GM23248 (cell line): ENCODE data around the gene HEMGN. TPM values are rescaled to one million over a fixed set of nuclear protein-coding genes. Genes with fewer than 3 reads are reported as not detected.

Source experiments
- DNase-seq: peaks from one replicate; pipeline ENCODE4 v3.0.0-alpha.2; 2015
- H2AFZ ChIP-seq: fragments of 200-600 bp; sonication (generic); 2 replicates; pipeline ENCODE4 v1.6.1; 2016; ENCODE audit warnings: antibody characterized with exemption
- H3F3A ChIP-seq: fragments of 200-600 bp; sonication (generic); 2 replicates; pipeline ENCODE4 v1.6.1; 2016; ENCODE audit warnings: mild to moderate bottlenecking, antibody characterized with exemption, mixed run types; ENCODE audit not compliant: insufficient read depth
- H3K27ac ChIP-seq: fragments of 200-600 bp; sonication (generic); 2 replicates; pipeline ENCODE4 v1.5.1; 2016; ENCODE audit warnings: mild to moderate bottlenecking
- H3K27me3 ChIP-seq: fragments of 200-600 bp; sonication (generic); replicated peaks from 2 replicates; pipeline ENCODE4 v1.6.1; 2016; ENCODE audit warnings: mild to moderate bottlenecking; ENCODE audit not compliant: insufficient read depth
- H3K36me3 ChIP-seq: fragments of 200-600 bp; sonication (generic); 2 replicates; pipeline ENCODE4 v1.6.1; 2016; ENCODE audit warnings: low read depth, mild to moderate bottlenecking
- H3K4me1 ChIP-seq: fragments of 200-600 bp; sonication (generic); 2 replicates; pipeline ENCODE4 v1.6.1; 2016; ENCODE audit warnings: mild to moderate bottlenecking; ENCODE audit not compliant: insufficient read depth
- H3K4me2 ChIP-seq: fragments of 200-600 bp; sonication (generic); one replicate; pipeline ENCODE4 v1.6.1; 2016; ENCODE audit warnings: mild to moderate bottlenecking; ENCODE audit not compliant: unreplicated experiment
- H3K4me3 ChIP-seq: fragments of 200-600 bp; sonication (generic); 2 replicates; pipeline ENCODE4 v1.5.1; 2016; ENCODE audit warnings: mild to moderate bottlenecking
- H3K79me2 ChIP-seq: fragments of 200-600 bp; sonication (generic); 2 replicates; pipeline ENCODE4 v1.6.1; 2016; ENCODE audit warnings: mild to moderate bottlenecking; ENCODE audit not compliant: insufficient read depth
- H3K9ac ChIP-seq: fragments of 200-600 bp; sonication (generic); 2 replicates; pipeline ENCODE4 v1.6.1; 2016; ENCODE audit warnings: mild to moderate bottlenecking
- H3K9me2 ChIP-seq: fragments of 200-600 bp; sonication (generic); 2 replicates; pipeline ENCODE4 v1.6.1; 2016; ENCODE audit warnings: mixed run types, mild to moderate bottlenecking, moderate library complexity; ENCODE audit not compliant: insufficient read depth
- H3K9me3 ChIP-seq: fragments of 200-600 bp; sonication (generic); one replicate; pipeline ENCODE4 v1.6.1; 2017; ENCODE audit warnings: low read depth
- H4K20me1 ChIP-seq: fragments of 200-600 bp; sonication (generic); 2 replicates; pipeline ENCODE4 v1.6.0; 2016; ENCODE audit not compliant: insufficient read depth
- EZH2 ChIP-seq: fragments of 200-600 bp; sonication (generic); IDR thresholded peaks from 2 replicates; pipeline ENCODE4 v1.6.1; 2018; ENCODE audit warnings: antibody characterized with exemption, mild to moderate bottlenecking; ENCODE audit not compliant: insufficient read depth, poor library complexity, severe bottlenecking
- EZH2phosphoT487 ChIP-seq: fragments of 200-600 bp; sonication (generic); IDR thresholded peaks from 2 replicates; pipeline ENCODE4 v1.6.1; 2018; ENCODE audit warnings: antibody characterized with exemption, moderate library complexity, mild to moderate bottlenecking, low read depth; ENCODE audit not compliant: insufficient read depth
- WGBS, 2 experiments: methylation state at CpG; one replicate each; pipeline ENCODE4 v1.1.6; 2015 to 2017; ENCODE audit warnings: low lambda C conversion rate in 2 of 2, low coverage in 1 of 2; ENCODE audit errors: missing lambda C conversion rate in 2 of 2; 5-methylcytosine and 5-hydroxymethylcytosine counted together
- in situ Hi-C: fragments of 300-500 bp; cut with MboI; formaldehyde crosslinking; loops from 2 replicates; pipeline ENCODE4 v1.15.0; 2020
- polyA plus RNA-seq: library from polyadenylated mRNA; unstranded; fragments of >200 nt; fragmentation: Nextera tagmentation; extraction: Ambion mirVana; gene quantifications from 2 replicates; pipeline ENCODE4 v1.2.1, GENCODE V29; 2016
- total RNA-seq: library from RNA; depleted of rRNA; stranded (reverse); fragments of >200 nt; shearing (Covaris generic); gene quantifications from 2 replicates; pipeline ENCODE4 v1.2.3, GENCODE V29; 2014

Gene HEMGN
- total and polyA plus RNA-seq, 2 experiments from 2014 or later, result not detected

DNA sequence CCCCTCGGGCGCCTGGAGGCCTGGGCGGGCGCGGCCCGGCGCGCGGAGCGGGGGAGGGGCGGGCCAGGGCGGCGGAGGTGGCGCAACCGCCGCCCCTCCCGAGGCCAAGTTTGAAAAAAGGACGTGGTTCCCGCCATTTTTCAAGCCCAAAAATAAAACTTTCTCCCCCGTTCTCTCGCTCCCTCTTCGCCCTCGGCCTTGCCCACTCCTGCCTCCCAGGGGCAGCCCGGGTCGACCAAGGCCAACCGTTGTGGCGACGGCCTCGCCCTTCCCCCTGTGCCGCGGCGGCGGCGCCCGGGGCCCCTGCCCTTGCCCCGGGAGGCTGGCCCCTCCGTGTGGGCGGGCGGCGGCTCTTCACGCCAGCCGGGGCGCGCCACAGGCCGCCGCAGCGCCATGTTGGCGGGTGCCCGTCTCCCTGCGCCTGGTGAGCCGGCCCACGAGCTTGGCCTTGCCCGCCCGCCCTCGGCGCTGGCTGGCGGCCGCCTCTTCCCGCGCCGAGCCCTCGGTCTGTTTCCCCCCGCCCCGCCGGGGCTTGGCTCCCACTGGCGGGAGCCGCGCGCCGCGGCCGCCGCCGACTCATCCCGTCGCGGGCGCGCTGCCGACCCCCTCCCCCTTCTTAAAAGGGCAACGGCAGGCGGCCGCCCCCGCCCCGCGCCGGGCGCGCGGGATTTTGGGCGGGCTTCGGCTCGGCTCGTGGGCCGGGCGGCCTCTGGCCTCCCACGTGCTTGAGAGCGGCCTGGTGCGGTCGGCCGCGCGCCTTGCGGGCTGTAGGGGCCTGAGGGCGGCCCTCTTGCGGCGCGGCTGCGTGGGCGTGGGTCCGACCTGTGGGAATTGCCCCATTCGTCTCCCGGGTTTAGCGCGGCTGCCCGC lies 46.5 kb upstream of the HEMGN start:
- Histone ChIP-seq H3K27ac (peak overlapping the region; percentile 94), H3K4me1 (peaks cover 29% of the 10 kb centered on the region), H3K4me3 (peak overlapping the region; percentile 94), H3K27me3 (no peaks in the 10 kb centered on the region), H4K20me1 (peaks cover 12% of the 10 kb centered on the region; the same call in 1 of the 2 replicates), H3F3A (peaks cover 16% of the 10 kb centered on the region), H3K4me2 (peak overlapping the region; percentile 96), H3K9ac (peak overlapping the region; percentile 99), H3K36me3 (no peaks in the 10 kb centered on the region), H2AFZ (peak overlapping the region; percentile 51; the same call in 1 of the 2 replicates), H3K9me2 (no peaks in the 10 kb centered on the region), H3K79me2 (peaks cover 48% of the 10 kb centered on the region), H3K9me3 (no peaks in the 10 kb centered on the region)
- peak; percentile 90 for DNase-seq
- TF ChIP-seq EZH2, result no peak
- TF ChIP-seq EZH2phosphoT487, result no peak
- in situ Hi-C loops, result no loop called here
- WGBS, 2 experiments, result 1 to 2% methylated on average over 23 to 105 of the region's 116 CpGs

DNA sequence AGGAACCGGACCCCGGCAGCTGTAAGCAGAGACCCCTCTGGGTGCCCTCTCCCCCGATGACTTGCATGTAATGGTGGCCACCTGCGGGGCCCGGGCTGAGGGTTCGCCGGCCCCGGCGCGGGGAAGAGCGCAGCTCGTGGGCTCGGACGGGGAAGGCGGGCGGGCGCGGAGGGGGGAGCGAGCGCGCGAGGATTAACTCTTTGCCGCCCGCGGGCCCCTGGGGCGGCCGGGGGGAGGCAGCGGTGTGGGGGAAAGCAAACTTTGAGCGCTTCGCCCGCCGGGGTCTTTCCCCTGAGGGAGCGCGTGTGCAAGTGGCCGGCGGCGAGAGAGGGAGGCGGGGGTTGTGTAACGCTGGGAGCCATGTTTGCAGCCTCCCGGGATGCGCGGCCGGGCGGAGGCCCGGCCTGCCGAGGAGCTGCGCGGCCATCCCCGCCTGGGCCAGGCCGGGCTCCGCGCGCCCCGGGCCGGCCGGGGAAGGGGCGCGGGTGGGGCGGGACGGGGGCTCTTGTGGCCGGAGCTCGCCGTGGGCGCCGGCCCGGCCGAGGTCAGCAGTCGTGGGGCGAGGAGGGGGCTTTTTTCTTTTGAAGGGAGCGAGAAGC lies 45.7 kb upstream of the HEMGN start:
- no peaks in the 10 kb centered on the region for H3K9me2 ChIP-seq
- peaks cover 41% of the 10 kb centered on the region for H3K79me2 ChIP-seq
- H3K36me3 ChIP-seq, result no peaks in the 10 kb centered on the region
- H3K9me3 ChIP-seq, result no peaks in the 10 kb centered on the region
- peak overlapping the region; percentile 94 for H3K27ac ChIP-seq
- no peak for TF ChIP-seq EZH2phosphoT487
- H3K4me1 ChIP-seq, result peaks cover 28% of the 10 kb centered on the region
- peak overlapping the region; percentile 94 for H3K4me3 ChIP-seq
- H2AFZ ChIP-seq, result peak overlapping the region; percentile 73
- in situ Hi-C loops, result no loop called here
- peak overlapping the region; percentile 54 for H3K4me2 ChIP-seq
- WGBS, 2 experiments, result 0 to 1% methylated on average over 17 to 59 of the region's 70 CpGs
- peak; percentile 73 for DNase-seq
- peaks cover 15% of the 10 kb centered on the region; the same call in 1 of the 2 replicates for H3F3A ChIP-seq
- H4K20me1 ChIP-seq, result peaks cover 12% of the 10 kb centered on the region; the same call in 1 of the 2 replicates
- H3K27me3 ChIP-seq, result no peaks in the 10 kb centered on the region
- peak overlapping the region; percentile 99 for H3K9ac ChIP-seq

DNA sequence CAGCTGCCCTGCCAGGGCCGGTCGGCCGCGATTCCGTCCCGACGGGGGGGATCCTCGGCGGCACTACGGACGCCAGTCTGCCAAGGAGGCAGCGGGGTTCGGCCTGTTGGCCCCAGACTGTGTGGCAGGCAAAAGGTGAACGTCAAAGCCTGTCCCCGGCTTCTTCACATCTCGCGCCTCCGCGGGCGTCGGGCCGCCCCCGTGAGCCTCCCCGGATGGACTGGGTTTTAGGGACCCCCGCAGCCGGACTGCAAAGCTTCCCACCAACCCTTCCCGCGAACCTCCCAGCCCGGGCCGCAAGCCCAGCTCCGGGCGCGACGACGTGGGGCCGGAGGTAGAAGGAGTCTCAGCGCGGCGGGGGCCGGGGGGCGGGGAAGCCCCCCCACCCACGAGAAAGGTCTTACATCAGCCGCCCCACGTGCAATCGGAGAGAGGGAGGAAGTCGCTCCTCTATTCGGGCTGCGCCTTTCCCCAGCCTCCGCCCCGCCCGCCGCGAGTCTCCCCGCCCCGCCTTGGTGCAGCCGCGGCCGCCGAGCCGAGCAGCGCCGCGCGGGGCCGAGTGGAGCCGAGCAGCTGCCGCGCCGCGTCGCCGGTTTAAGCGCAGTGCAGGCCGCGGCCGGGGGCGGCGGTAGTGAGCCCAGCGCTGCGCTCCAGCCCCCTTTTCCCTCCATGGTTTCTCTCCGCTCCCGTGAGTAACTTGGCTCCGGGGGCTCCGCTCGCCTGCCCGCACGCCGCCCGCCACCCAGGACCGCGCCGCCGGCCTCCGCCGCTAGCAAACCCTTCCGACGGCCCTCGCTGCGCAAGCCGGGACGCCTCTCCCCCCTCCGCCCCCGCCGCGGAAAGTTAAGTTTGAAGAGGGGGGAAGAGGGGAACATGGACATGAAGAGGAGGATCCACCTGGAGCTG lies 45.0 kb upstream of the HEMGN start, which contains the start of gene ANP32B:
Gene ANP32B (plus strand): TSS at position 659 of the 906 bp plus-strand sequence. CDS start 215 bp downstream, at position 874.
- H2AFZ ChIP-seq, result peak within 1 kb of the TSS; percentile 79
- 0 to 1% methylated on average over 63 to 103 of the region's 105 CpGs for WGBS, 2 experiments
- H3K9ac ChIP-seq, result peak within 1 kb of the TSS; percentile 99
- no peaks in the 10 kb centered on the region for H3K36me3 ChIP-seq
- peaks cover 33% of the 10 kb centered on the region for H3K79me2 ChIP-seq
- DNase-seq, result peak; percentile 98
- no peaks in the 10 kb centered on the region for H3K27me3 ChIP-seq
- peaks cover 15% of the 10 kb centered on the region; the same call in 1 of the 2 replicates for H3F3A ChIP-seq
- H3K4me3 ChIP-seq, result peak within 1 kb of the TSS; percentile 94
- peak within 1 kb of the TSS; percentile 94 for H3K27ac ChIP-seq
- in situ Hi-C loops, result no loop called here
- peaks cover 28% of the 10 kb centered on the region for H3K4me1 ChIP-seq
- H3K9me3 ChIP-seq, result no peaks in the 10 kb centered on the region
- TF ChIP-seq EZH2 (no peak), EZH2phosphoT487 (no peak)
- H3K4me2 ChIP-seq, result peak within 1 kb of the TSS; percentile 96
- no peaks in the 10 kb centered on the region for H3K9me2 ChIP-seq
- peaks cover 9% of the 10 kb centered on the region; the same call in 1 of the 2 replicates for H4K20me1 ChIP-seq
